GM21515 (cell line): ENCODE measurements around the gene DCAF10.
"Not testable (repeated sequence)": the region's sequence is repeated elsewhere in the genome, so short reads cannot be mapped to it uniquely, and the experiment has no call there.

ENCODE experiments used
- ATAC-seq: cut with Tn5 transposase; IDR thresholded peaks from one replicate; pipeline ENCODE4 v1.9.1; 2021; ENCODE audit not compliant: unreplicated experiment

Gene DCAF10

GRCh38 chr9:37856551-37856950, 56.0 kb downstream of the DCAF10 start:
- no peak for ATAC-seq

GRCh38 chr9:37859043-37859442, 58.4 kb downstream of the DCAF10 start:
- no peak for ATAC-seq

- ATAC-seq: no peak
These were observed 61.9 kb downstream of the DCAF10 start for GRCh38 chr9:37862530-37862929.

- ATAC-seq: no peak
These were observed 69.6 kb downstream of the DCAF10 start for GRCh38 chr9:37870081-37870798.

- no peak for ATAC-seq
These were observed 70.2 kb downstream of the DCAF10 start for GRCh38 chr9:37870799-37871176.

GRCh38 chr9:37873955-37874354, 73.4 kb downstream of the DCAF10 start:
- ATAC-seq: no peak

- ATAC-seq: no peak
These were observed 75.8 kb downstream of the DCAF10 start for GRCh38 chr9:37876376-37876775.

- no peak for ATAC-seq
These were observed 80.4 kb downstream of the DCAF10 start for GRCh38 chr9:37880916-37881479.

GRCh38 chr9:37887977-37888583, 87.5 kb downstream of the DCAF10 start:
- ATAC-seq: not testable (repeated sequence)

- no peak for ATAC-seq
These were observed 88.9 kb downstream of the DCAF10 start for GRCh38 chr9:37889536-37889935.

- ATAC-seq: not testable (repeated sequence)
These were observed 90.4 kb downstream of the DCAF10 start for GRCh38 chr9:37891042-37891441.

- no peak for ATAC-seq
These were observed 91.5 kb downstream of the DCAF10 start for GRCh38 chr9:37892063-37892462.

- no peak for ATAC-seq
These were observed 97.1 kb downstream of the DCAF10 start for GRCh38 chr9:37897665-37898064.

- no peak for ATAC-seq
These were observed 98.4 kb downstream of the DCAF10 start for GRCh38 chr9:37899041-37899440.

GRCh38 chr9:37902131-37902530, 101.5 kb downstream of the DCAF10 start:
- no peak for ATAC-seq

GRCh38 chr9:37902796-37903646, 102.4 kb downstream of the DCAF10 start:
- peak; percentile 14 for ATAC-seq

GRCh38 chr9:37903647-37904444, 103.2 kb downstream of the DCAF10 start, which contains the start of gene SLC25A51:
Gene SLC25A51, minus strand, starts transcription at chr9:37904127. Its CDS starts 15,577 bp downstream, at chr9:37888550.
- peak; percentile 79 for ATAC-seq

- no peak for ATAC-seq
These were observed 104.0 kb downstream of the DCAF10 start for GRCh38 chr9:37904445-37905130.

GRCh38 chr9:37905131-37905505, 104.5 kb downstream of the DCAF10 start:
- no peak for ATAC-seq

GRCh38 chr9:37905776-37906175, 105.2 kb downstream of the DCAF10 start:
- no peak for ATAC-seq
